GM21786 (cell line): ENCODE results near the gene THADA.

ENCODE experiments used
- ATAC-seq: cut with Tn5 transposase; IDR thresholded peaks from one replicate; pipeline ENCODE4 v1.9.1; 2021; ENCODE audit not compliant: unreplicated experiment

Gene THADA

DNA sequence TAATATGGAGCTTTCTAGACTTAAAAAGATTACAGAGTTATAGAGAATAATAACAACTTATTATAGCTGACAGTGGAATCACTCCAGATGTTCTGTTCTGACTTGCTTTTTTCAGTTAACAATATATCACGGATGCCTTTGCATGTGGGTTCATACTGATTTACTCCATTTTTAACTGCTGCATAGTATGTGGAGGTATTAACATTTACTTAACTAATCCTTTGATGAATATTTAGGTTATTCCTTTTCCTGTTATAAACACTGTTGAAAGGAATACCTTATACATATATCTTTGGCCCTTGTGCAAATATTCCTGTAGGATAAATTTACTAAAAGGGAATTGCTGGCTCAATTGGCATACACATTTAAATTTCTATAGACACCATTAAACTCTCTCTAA lies 336.3 kb downstream of the THADA start:
- no peak for ATAC-seq

DNA sequence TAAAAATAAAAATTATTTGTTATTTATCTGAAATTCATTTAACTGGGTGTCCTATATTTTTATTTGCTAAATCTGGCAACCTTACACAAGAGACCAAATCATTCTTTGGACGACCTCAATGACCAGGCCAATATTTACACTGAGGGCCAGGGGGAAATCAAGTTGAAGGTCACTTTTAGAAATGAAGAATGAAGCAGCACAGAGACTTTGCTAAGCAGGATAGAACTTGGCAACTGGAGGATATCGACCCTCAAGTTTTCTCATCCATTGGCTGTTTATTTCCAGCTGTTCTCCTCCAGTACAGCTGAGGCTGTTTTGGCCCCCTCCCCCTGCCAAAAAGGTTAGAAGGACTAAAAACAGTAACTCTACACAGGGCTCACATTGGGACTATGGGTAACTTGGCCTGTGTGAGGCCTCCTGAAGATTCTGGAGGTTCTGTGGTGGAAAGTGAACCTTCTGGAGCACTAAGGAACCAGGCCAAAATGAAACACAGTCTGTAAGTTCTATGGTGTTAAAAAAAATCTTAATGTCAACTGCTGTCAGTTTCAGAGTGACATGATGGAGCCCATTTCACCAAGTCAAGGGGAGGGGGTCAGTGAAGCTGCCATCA lies 337.2 kb downstream of the THADA start:
- ATAC-seq: no peak

DNA sequence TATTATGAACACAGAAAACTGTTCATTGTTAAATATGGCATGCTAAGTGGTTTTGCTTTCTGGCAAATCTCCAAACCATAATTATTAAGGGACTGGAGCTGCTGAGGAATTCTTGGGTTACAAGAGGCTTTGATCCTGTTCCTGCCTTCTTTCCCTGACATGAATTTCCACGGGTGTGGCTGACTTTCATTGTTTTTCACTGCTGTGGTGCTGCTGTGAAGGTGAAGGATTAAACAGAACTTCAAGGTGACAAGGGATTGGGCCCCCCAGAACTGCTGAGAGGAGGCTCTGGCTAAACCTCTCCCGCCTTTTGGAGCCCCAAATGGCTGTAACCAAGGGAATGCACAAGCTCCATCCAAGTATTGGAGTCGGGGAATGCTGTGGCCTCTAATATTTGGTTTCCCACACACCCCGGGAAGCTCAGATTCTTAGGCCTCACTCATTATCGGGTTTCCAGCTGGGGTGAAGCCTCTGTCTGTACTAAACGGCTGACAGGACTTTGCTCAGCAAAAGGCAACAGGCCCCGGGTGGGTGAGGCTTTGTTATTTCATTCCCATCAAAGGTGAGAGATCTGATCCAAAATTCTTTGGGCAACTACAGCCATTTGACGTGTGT lies 340.4 kb downstream of the THADA start:
- ATAC-seq: no peak

DNA sequence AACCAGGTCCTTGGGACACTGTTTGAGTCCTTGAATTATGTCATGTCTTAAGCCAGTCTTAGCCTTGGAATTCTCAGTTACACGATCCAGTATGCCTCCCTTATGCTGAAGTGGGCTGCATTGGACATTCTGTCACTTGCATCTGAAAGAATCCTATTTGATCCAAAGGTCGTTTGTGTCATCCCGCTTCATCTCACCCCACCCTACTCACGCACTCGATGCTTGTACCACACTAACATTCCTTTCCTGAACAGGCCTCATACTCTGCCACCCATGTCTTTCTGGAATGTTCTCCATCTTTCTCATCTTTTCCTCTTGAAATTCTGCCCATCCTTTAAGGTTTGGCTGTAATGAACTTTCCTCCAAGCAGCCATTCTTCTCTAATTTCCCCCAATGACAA lies 341.5 kb downstream of the THADA start:
- ATAC-seq: no peak

DNA sequence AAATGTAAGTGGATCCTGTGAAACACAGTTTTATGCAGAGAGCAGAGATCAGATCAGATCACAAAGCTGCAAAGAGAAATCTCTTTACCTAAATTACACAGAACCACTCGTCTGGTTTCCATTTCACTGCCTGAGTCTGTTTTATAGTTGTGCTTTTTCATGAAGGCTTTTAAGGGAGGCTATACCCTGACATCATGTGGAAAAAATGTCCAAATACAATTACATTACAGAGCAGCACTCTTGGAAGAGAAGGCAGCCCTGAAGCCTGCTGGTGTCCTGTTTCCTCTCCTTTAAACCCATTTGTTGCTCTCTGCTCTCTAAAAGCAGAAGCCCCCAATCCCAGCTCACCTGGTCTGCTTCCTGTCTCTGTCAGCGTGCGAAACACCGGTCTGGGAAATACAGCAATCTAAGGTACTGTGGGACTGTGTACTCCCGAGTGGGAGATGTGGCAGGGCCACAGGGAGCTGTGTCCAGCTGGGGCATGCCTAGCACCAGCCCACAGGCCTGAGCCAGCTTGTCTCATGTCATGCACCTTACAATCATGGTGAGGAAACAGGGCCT lies 344.6 kb downstream of the THADA start:
- ATAC-seq: no peak

DNA sequence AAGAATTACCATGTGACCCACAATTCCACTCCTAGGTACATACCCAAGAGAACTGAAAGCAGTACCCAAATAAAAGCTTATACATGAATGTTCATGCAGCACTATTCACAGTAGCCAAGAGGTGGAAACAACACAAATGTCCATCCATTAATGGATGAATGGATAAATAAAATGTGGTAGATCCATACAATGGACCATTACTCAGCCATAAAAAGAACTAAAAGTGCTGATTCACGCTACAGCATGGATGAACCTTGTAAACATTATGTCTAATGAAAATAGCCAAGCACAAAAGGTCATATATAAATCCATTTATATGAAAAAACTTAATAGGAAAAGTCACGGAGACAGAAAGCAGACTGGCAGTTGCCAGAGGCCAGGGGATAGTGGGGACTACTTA lies 345.8 kb downstream of the THADA start:
- no peak for ATAC-seq

DNA sequence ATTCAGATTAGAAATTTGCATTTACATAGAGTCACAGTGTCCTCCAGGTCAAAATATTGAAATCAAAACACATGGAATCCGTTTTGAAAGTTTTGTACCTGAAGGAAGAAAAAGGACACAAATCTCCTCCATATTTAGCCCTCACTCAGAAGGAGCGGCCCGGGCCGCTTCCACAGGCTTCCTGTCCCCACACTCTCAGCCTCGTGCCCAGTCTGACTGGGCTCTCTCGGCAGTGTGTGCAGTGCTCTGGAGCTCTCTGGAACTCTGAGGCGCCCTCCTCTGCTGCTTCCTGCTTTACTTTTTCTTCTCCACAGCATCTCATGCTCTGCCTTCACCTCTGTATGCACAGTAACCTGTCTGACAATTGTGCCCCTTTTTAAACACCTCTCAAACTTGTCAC lies 347.2 kb downstream of the THADA start:
- ATAC-seq: no peak

DNA sequence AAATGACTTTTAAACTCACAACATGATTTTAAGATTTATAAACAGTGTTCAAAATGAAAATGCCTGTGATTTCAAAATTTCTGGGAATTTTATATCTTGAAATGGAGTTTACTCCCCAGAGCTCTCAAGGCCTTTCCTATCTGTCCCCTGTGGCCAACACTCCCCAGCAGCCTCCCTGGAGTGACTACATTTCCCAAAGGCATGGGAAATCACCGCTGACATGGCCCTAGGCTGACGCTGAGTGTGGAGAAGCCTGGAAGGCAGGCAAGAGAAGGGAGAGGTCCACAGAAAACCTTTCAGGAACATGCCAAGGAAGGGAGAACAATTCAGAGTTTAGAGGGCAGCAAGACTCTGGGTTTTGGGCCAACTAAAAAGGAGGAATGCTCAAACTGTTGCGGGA lies 349.2 kb downstream of the THADA start:
- ATAC-seq: no peak

DNA sequence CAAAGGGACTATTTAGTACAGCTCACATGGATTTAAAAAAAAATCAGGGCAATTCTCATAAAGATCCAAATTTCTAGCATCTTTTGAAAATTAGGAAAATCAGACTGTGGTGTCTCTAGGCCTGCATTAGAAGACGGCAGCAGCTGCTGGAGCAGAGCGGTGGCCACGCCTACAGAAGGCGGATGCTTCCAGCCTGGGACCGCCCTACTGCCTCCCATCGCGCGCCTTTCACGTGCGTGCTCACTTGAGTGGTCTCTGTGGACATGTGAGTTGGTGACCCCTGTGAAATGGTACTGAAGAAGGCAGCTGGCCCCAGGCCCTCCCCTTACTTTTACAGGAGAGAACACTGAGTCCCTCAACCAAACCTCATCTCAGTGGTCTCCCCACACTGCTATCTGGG lies 354.3 kb downstream of the THADA start:
- no peak for ATAC-seq

DNA sequence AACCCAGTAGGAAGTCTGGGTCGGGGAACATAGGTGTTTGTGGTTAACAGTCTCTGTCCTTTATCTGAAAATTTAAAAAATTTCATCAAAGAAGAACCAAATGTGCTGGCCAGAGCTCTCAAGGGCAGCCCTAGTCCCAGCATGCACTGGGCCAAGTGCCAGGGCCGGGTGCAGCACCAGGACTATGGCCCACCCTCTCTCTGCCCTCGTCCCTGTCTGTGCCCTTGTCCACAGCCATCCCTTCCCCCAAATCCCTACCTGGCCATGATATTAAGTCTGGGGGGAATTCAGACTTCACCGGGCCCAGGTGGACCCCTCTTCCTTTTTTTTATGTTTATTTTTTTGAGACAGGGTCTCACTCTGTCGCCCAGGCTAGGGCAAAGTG lies 355.1 kb downstream of the THADA start:
- no peak for ATAC-seq

DNA sequence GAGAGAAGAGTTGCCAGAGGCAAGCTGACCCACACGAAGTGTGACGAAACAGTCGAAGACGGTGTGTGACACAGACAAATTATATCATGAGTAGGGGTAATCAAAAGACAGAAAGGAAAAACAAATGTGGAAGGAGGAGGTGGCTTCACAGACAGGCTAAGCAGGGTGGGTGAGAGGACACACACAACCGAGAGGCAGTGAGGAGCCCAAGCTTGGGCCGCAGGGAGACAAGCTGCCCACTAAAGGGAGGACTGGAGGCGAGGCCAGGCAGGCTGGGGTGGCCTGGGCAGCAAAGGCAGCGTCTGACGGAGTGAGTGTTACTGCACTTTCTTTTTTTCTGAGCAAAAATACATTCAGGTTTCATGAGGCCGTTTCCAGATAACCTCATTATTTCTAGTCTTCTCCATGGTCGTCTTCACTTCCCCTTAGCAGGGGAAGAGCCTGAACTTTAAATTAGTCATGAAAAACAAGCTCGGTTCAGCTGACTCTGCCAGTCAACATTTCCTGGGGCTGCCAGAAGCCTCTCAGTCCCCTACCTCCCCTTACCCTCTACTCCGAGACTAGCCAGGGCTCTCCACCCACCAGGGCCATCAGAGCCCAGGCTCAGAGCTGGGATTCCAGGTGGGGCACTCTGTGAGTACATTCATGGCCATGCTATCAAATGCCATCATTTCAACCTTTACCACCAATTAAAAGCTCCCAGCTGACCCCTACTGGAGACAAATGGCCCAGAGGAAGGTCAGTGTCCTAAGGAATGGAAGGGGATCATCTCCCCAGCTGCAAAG lies 355.7 kb downstream of the THADA start:
- ATAC-seq: peak; percentile 66

DNA sequence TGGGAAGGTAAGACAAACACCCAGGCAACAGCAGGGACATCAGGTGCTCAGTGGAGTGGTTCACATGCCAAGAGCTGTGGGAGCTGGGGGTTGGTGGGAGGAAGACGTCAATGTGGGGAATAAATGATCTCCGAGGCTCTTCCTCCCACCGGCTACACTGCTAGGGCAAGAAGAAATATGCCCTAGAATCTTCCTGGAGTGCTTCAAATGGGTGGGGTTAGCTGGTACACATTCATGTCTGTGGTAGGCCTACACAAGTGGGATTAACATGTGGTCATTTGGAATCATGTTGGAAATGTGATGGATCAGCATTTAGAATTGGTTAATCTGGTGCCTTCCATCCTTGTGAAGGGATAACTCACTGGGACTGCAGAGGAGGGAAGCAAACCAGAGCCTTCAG lies 357.0 kb downstream of the THADA start:
- ATAC-seq: no peak

DNA sequence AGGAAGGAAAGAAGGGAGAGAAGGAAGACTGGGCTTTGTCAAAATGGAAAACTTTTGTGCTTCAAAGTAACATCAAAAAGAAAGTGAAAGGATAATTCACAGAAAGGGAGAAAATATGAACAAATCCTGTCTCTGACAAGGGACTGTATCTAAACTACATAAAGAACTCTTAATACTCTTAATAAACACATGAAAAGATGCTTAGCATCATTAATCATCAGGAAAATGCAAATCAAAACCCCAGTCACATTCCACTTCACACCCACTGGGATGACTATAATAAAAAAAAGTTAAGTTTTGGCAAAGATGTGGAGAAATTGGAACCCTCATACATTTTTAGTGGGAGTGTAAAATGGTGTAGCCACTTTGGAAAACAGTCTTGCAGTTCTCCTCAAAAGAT lies 357.7 kb downstream of the THADA start:
- no peak for ATAC-seq

DNA sequence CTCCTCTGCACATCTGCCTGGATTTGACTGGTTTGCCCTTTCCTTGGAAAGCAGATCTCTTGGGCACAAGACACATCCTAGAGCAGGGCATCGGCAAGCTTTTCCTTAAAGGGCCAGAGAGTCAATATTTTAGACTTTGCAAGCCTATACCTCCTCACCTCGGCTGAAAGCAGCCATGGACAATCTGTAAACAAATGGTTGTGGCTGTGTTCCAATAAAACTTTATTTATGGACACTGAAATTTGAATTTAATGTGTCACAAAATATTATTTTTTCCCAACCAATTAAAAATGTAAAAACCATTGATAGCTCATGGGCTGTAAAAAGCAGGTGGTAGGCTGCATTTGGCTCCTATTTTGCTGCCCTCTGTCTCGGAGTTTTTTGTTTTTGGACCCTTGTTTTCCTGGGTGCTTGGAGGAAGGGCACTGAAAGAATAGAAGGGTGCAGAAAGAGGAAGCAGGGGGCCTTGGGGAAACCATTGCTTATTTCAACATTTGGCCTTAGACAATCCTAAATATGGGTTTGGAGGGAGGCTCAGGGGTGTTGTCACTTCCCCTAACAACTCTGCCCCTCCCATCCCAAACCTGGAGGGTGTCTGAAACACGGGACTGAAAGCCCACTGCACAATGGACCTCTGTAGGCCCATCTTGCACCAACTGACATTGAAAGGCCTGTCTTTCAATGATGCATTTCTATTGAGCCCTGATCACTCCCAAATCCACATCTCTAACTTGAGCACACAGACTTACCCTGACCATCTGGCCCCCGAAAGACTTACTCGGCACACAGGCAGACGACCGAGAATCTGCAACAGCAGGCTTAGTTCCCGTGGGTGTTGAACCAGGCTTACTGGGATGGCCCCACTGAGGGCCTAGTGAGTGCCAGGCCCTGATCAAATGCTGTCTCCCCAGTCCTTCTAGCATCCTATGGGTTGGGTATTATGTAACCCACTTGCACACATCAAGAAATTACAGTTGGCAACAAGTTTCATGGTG lies 362.3 kb downstream of the THADA start:
- no peak for ATAC-seq

DNA sequence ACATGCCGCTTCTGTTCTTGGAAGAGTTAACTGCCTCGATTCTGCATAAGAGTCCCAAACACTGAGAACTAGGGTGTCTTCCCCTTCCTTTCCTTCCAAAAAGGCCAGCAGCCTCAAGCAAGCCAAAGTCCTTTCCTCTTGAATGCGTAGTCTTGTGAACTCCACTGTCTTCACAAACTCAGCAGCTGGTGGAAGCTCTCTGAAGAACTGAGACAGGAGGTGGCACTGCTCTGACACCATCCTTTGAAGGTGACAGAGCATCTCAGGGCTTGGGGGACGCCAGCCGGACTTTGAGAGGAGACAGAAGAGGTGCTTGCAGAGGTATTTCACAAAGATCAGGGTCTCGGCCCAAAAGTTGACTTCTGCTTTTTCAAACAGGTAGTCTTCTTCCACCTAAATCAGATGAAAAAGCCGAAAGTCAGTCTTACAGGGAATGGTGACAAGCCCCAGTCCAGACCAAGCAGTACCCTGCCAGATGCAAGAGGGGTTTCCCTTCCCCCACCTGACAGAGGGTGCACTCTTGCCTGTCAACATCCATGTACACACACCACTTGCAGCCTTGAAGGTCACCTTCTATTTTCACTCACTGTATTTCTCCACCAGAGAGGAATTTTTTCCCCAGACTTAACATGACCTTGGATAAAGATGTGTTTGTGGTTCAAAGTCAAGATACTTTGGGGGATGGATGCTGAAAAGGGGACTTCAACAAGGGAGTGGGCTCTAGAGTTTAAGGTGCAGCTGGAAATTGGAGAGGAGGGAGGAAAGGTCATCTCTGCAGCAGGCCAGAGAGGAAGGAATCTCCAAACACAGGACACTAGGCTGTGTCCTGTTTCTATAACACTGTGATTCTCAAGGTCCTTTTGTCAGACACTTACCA lies 364.6 kb downstream of the THADA start:
- ATAC-seq: no peak

DNA sequence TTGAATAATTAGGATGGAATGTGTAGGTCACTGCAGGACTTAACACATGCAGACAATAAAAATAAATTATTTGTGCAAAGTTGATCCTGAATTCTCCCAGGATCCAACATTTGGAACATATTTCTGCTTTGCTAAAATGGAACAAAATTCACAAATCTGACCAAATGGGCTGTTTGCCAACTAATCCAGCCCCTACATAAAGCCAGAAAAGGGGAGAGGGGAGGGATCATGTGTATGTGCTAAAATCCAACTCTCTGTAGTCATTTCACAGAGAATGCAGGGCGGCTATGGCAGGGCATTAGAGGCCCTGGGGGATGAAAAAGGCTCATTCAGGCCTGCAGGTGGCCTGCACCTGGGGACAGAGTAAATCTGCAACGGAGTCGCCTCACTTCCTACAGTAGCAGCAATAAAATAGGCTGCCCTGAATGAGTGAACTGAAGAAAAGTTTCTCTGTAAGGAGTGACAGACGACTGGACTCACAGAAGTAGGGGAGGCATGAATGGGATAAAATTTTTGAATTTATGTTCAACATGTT lies 365.4 kb downstream of the THADA start:
- ATAC-seq: no peak

DNA sequence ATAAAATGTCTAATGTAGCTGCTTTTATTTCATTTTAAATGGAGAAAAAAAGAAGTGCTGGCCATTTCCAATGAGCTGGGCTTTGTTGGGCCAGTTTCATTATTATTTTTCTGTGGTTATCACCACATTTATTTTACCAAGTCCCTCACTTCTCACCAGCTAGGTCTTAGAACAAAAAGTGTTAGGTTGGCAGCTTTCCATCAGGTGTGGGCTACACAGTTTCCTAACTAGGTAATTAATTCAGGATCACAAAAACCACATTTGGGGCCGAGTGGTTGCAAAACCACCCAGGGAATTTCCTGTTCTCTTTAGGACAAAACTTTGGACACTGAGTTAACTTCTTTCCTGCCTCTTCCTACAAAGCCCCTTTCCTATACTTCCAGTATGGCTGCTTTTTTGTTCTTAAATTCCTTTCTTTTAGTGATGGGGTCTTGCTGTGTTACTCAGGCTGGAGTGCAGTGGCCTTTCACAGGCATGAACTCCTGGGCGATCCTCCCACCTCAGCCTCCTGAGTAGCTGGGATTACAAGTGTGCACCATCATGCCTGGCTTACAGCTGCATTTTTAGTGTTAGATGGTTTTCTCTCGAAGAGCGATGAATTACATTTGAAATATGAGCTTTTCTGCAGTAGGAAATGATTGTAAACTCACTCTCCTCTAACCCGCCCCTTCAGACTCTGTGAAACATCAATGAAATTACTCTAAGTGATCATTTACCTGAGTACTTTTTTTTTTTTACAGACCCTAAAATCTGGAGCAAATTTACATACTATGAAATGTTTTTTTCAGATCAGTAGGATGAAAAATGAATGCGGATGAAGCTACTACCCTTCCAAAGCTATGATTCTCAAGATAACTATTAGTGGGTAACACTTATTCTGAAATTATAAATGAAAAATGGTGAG lies 366.8 kb downstream of the THADA start:
- no peak for ATAC-seq

DNA sequence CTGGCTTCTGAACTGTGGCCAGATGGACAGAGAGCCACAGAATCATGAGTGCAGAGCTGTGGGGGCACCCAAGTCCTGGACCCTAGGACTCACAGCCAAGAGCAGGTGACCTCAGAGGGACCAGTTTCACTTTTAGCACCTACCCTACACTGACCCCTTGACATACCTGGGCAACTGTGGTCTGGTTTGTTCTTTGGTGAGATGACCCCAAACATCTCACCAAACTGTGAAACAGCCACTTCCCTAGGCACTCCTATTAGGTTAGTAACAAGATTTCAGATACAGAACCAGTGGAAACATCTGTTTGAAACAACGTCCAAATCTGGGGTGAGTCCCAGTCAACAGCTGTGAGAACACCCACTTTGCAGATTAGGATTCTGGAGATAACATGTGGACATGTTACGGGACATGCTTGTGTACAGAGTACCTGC lies 367.5 kb downstream of the THADA start:
- ATAC-seq: no peak

DNA sequence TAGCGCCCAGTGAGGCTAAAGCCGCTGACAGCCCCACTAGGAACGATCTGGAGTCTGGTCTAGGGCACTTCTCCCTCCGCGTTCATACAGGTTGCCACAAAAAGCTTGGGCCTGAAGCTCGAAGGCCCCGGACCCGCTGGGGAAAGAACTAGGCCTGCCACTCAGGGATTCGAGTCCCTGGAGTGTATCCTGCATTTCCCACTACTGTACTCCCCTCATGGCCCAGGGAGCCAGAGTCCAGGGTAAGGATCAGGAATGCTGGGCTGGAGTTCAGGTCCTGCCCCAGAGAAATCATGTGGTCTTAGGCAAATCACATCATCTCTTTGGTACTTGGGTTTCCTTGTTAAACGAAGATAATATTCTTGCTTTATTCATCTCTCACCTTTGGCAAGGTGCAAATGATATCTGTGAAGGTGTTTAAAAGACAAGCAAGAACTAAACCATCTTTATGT lies 368.0 kb downstream of the THADA start:
- ATAC-seq: no peak
